Suppressor macrophage (primary cell): Measurements from ENCODE around the gene KDM4B.
A peak's percentile ranks its signal among the peaks of the same experiment; 100 is the strongest.

Experiments
- DNase-seq, 4 experiments: peaks; one replicate each; pipeline ENCODE4 v3.0.0-alpha.2; 2020 to 2022

KDM4B gene

DNA sequence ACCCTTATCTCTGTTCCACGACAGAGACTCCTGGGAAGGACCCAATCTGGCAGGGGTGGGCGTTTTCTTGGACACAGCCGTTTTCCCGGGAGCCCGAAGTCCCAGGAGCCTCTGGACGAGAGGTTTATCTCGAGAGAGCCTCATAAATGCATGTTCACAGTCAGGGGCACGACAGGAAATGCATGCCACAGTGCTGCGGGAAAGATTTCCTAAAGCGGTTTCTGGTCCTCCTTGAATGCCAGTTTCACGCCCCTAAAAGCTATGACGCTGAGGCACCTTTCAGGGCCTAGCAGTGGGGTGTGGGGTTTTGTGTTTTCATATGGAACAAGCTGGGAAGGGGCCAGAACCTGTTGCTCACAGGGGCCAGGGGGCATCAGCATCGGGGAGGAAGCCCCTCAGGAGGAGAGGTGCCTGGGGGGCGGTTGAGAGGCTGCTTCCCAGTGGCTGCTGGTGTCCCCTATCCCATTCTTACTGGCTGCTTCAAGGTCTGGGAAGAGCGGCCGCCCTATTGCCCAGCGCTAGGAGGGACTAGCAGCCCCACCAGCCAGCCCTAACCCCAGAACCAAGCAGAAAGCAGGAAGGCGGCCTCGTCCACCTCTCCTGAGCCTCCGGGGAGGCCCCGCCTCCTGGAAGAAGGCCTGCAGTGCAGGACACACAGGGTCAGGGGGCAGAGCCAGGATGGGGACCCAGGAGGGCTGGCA, 157.0 kb downstream of the KDM4B start:
- no peak for DNase-seq

GRCh38 chr19:5126498-5127223, 157.7 kb downstream of the KDM4B start:
- no peak for DNase-seq

GRCh38 chr19:5127717-5128116, 158.8 kb downstream of the KDM4B start:
- no peak for DNase-seq

DNA sequence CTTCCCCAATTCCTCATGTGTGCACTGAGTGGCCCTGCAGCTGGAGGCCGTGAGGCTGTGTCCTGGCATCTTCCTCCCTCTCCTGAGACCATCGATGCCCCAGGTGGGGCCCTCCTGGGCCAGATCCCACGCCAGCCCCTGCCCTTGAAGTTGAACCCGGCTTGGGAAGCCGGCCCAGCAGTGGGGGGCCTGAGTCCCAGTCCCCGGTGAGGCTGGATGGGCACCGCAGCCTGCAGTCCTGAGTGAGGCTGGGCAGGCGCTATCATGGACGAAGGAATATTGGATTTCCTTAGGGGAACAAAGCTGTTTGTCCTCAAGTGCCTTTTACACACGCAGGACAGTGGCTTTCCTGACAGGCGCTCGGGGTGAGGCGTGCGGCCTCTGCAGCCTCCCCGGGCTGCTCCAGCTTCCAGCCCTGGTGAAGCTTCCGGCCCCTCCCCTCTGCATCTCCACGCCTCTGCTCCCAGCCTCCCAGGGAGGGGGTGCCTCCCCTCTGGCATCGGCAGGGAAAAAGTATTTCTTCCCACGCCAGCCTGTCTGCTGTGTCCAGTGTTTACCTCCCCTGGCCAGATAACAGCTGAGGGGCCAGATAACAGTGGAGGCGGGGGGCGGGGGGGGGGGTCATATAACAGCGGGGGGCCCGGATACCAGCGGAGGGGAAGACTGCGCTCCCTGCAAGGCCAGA, 159.5 kb downstream of the KDM4B start:
- DNase-seq, result peak in 2 of 4 experiments; percentile 13 to 20

DNA sequence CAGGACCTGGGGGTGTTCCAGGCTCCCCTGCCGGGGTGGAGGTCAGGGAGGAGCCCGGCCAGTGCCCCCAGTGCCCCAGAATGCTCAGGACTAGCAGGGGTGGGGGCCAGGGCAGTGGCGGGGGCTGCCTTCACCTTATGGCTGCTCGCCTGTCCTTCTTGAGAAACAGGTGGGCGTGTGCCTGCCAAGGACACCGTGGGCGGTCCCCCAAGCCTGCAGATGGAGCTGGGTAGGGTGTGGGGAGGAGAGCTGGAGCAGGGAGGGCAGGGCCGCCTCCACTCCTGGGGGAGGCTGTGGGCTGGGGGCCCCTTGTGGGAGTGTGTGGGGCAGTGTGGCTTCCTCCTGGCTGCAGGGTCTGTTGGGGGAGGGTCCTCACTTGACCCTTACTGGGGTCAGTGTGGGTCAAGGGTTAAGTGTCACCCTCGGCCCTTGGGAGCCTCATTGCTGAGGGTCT, 160.1 kb downstream of the KDM4B start:
- no peak for DNase-seq

GRCh38 chr19:5129691-5130090, 160.8 kb downstream of the KDM4B start:
- no peak for DNase-seq

- peak in 2 of 4 experiments; percentile 14 to 17 for DNase-seq
Observed at GRCh38 chr19:5130371-5131030, 161.6 kb downstream of the KDM4B start.

DNA sequence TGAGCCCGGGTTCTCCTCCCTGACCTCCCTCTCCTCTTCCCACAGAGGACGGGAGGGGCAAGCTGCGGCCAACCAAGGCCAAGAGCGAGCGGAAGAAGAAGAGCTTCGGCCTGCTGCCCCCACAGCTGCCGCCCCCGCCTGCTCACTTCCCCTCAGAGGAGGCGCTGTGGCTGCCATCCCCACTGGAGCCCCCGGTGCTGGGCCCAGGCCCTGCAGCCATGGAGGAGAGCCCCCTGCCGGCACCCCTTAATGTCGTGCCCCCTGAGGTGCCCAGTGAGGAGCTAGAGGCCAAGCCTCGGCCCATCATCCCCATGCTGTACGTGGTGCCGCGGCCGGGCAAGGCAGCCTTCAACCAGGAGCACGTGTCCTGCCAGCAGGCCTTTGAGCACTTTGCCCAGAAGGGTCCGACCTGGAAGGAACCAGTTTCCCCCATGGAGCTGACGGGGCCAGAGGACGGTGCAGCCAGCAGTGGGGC, 162.2 kb downstream of the KDM4B start:
- DNase-seq, result peak; percentile 43 to 85 (median 70)

GRCh38 chr19:5131506-5132205, 162.7 kb downstream of the KDM4B start:
- DNase-seq, result no peak

- DNase-seq, result no peak
Observed at GRCh38 chr19:5132206-5132560, 163.3 kb downstream of the KDM4B start.

DNA sequence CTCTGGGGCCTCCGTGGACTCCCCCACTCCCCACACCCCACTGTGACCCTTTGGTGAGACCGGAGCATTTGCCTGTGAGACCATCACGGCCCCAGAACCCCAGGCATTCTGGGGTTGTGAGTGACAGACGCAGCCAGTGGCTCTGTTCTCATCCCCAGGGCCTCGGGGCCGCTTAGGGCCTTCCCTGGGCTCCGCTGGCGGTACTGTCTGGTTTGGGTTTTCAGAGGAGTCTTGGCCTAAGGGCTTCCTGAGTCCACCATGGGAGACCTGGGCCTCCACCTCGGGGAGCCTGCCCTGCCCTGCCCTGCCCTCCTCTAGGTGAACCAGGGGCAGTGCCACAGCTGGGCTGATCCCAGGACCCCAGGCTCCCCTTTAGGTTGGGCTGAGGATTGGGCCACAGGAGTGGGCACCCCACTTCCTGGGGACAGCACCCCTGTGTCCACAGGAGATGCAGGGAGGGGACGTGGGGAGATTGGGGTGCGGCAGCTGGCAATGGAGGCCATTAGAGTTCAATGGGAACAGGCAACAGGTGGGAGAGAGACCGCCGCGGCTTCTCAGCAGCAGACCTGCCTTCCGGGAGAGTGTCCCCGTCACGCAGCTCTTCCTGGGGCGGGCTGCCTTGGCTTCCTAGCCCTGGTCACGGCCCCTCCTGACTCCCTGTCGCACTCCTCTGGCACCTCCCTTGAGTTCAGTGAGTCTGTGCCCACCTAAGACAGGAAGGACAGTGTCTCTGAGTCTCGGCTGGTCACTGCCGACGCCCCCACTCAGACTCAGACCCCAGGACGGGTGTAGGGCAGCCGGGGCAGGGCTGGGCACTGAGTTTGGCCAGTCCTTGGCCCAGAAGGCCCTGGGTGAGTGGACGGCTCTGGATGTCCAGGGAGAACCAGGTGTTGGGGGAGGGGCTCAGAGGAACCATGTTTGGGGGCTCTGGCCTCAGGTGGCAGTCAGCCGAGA, 164.1 kb downstream of the KDM4B start:
- DNase-seq, result no peak

- no peak for DNase-seq
Observed at GRCh38 chr19:5133986-5134595, 165.2 kb downstream of the KDM4B start.

- DNase-seq, result no peak
Observed at GRCh38 chr19:5134691-5135090, 165.8 kb downstream of the KDM4B start.

DNA sequence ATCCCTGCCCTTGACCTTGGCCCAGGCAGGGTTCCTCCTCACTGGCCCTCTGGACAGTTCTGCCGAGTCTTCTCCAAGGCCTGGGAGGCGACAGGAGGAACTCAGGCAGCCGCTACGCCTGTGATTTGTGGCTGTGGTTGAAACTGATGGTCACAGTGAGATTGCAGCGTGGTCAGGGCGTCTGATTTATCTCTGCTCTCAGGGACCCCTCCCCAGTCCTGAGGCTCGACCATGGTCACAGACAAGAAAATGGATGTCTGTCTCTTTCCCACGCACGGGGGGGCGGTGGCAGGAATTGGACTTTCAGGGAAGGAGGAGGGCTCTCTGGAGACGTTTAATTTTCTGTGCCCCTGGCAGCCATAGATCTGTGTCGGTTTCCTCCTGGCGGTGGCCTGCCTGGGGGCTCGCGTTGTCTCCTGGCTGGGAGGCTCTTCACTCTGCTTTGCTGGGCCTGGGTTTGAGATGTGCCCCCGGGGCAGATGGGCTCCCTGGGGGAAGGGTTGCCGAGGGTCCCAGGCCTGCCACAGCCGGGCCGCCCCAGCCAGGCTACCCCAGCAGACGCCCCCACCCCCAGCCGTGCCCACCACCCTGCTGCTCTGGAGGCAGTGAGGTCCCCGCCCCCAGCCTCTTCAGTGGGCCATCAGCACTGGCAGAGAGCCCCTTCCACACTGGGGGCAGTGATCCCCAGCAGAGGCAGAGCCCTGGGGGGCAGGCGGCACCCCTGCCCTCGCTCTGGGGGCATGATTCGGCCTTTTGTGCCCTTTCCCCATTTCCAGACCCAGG, 167.4 kb downstream of the KDM4B start:
- DNase-seq, result no peak

DNA sequence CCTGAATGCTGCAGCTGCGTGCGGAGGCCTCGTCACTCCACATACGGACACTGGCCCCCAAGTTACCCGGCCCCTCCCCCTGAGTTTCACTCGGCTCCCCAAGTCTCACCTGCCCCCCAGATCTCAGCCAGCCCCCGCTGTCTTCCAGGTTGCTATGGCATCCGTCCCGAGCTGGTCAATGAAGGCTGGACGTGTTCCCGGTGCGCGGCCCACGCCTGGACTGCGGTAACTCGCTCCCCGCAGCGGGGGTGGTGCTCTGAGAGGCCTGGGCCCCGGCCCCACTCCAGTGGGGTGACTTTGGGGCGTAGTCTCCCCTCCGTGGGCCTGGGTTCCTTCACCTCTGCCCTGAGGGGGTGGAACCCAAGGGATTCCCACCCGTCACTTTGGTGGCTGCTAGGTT, 168.2 kb downstream of the KDM4B start:
- DNase-seq, result no peak

DNA sequence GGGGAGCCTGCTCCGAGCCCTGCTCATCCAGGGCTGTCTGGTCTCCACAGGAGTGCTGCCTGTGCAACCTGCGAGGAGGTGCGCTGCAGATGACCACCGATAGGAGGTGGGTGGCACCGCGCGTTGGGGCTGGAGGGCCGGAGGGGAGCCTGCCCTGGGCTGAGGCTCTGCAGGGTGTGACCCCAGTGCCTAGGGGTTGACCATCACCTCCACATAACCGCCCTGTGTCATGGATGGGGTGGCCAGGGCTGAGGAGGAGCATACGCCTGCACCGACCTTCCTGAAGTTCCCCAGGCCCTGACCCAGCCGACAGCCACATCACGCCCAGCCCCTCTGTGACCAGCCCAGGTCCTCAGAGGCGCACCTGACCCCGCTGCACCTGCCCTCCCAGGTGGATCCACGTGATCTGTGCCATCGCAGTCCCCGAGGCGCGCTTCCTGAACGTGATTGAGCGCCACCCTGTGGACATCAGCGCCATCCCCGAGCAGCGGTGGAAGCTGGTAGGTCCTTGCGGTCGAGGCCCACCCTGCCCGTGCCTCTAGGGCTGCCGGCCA, 168.7 kb downstream of the KDM4B start:
- DNase-seq, result no peak

GRCh38 chr19:5138606-5139582, 170.0 kb downstream of the KDM4B start:
- peak; percentile 88 to 92 (median 91) for DNase-seq
